ENCODE results near the gene CDC14B.

Gene CDC14B

DNA sequence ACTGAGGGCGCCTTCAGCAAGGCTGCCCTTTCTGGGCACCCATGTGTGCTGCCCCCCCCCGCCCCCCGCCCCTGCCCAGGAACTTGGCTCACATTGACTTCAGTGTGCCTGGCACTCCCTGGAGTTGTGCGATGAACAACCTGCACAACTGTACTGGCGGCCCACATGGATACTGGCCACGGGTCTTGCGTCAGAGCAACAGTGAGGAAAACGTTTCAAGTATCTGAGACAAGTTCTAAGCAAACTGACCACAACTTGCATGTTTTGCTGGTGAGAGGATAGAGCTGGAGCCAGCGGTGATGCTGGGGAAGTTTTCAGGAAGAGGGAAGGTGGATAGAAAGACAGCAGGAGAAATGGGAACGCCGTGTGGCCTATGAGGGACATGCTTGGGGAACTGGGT lies 124.3 kb downstream of the CDC14B start:
- no peak overlapping the region for H3K27ac ChIP-seq
- no peaks in the 10 kb centered on the region for H3K9me3 ChIP-seq (ENCODE audit: low read depth, low read length)
- no peak overlapping the region for H3K9ac ChIP-seq (ENCODE audit: insufficient read length)
- TF ChIP-seq EZH2 (IDR thresholded peaks at IDR 0.05) (no peak), POLR2AphosphoS5 (IDR thresholded peaks at IDR 0.05; ENCODE audit: borderline replicate concordance, low read depth, low read length) (no peak), FOXP2 (optimal IDR thresholded peaks at IDR 0.05; ENCODE audit: control extremely low read depth, extremely low read length, insufficient read depth) (no peak)
- DNase-seq (ENCODE audit: low read depth, low spot score) = no peak
- peaks cover 16% of the 10 kb centered on the region for H3K36me3 ChIP-seq (ENCODE audit: insufficient read depth, low read length)
- no peak overlapping the region for H3K4me3 ChIP-seq

DNA sequence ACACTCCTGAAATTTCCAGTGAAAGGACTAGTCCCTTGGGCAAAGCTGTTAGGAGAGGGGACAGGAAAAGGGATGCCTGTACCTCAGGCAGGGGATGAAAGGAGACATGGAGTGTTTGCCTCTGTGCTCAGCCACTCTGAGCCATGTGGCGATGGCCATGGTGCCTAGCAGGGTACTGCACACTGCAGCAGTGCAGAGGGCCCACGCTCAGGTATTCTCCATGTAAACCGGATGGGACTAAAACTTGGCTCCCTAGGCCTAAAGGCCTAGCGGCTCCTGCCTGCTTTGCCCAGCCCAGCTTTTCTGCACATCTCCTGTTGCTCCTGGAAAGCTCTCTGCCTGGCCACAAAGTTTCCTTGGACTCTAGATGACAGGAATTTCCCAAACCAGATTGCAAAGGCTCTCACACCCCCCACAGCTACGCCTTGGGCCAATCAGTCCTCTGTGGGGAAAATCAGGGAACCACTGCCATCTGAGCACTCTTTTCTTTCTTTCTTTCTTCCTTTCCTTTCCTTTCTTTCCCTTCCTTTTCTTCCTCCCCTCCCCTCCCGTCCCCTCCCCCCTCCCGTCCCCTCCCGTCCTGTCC lies 125.3 kb downstream of the CDC14B start:
- Histone ChIP-seq H3K9me3 (ENCODE audit: low read depth, low read length) (no peaks in the 10 kb centered on the region), H3K4me3 (no peak overlapping the region), H3K9ac (ENCODE audit: insufficient read length) (no peak overlapping the region), H3K36me3 (ENCODE audit: insufficient read depth, low read length) (peaks cover 26% of the 10 kb centered on the region), H3K27ac (no peak overlapping the region)
- no peak for TF ChIP-seq FOXP2 (optimal IDR thresholded peaks at IDR 0.05; ENCODE audit: control extremely low read depth, extremely low read length, insufficient read depth)
- no peak for TF ChIP-seq POLR2AphosphoS5 (IDR thresholded peaks at IDR 0.05; ENCODE audit: borderline replicate concordance, low read depth, low read length)
- TF ChIP-seq EZH2 (IDR thresholded peaks at IDR 0.05) = no peak
- no peak for DNase-seq (ENCODE audit: low read depth, low spot score)

DNA sequence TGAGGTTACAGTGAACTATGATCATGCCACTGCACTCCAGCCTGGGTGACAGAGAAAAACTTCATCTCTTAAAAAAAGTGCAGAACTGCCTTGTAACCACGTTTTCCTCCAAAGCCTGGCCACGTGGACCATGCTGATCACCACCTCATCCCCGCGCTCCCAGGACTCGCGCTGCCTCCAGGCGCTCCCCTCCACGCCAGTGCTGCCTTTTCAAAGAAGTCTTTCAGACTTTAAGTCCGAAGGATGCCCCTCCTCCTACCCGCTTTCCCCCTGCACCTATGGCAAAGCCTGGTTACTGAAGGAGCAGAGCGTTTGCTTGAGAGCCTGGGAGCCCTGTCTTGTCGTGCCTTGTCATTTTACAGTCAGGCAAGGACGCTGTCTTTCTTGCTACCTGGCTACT lies 125.9 kb downstream of the CDC14B start:
- H3K36me3 ChIP-seq (ENCODE audit: insufficient read depth, low read length) = peaks cover 30% of the 10 kb centered on the region
- no peak for DNase-seq (ENCODE audit: low read depth, low spot score)
- H3K9ac ChIP-seq (ENCODE audit: insufficient read length) = no peak overlapping the region
- no peaks in the 10 kb centered on the region for H3K9me3 ChIP-seq (ENCODE audit: low read depth, low read length)
- no peak overlapping the region for H3K27ac ChIP-seq
- H3K4me3 ChIP-seq = no peak overlapping the region
- TF ChIP-seq POLR2AphosphoS5 (IDR thresholded peaks at IDR 0.05; ENCODE audit: borderline replicate concordance, low read depth, low read length) = no peak
- TF ChIP-seq FOXP2 (optimal IDR thresholded peaks at IDR 0.05; ENCODE audit: control extremely low read depth, extremely low read length, insufficient read depth) = no peak
- TF ChIP-seq EZH2 (IDR thresholded peaks at IDR 0.05) = no peak

DNA sequence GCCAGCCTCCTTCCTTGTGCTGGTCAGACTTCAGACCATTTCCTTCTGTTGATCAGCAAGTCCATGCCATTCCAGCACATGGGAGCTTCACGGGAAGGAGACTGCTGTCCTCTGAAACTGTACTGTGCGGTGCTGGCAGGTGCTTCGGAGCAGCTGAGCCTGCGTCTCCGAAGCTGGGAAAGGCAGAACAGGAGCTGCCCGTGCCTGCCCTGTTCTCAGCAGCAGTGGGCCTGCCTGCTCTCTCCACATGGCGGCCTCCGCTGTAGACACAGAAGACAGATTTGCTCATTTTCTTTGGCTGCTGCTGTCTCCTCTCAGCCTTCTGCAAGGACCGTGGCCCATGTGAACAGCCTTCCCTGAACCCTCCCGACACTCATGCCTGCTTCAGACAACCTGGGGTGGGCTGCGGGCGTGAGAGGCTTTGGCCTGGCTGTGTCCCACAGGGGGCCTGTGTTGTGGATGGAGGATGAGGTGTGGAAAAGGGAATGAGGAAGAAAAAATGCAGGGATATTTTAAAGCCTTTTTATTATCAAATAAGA lies 126.6 kb downstream of the CDC14B start:
- no peak overlapping the region for H3K4me3 ChIP-seq
- no peak for DNase-seq (ENCODE audit: low read depth, low spot score)
- TF ChIP-seq FOXP2 (optimal IDR thresholded peaks at IDR 0.05; ENCODE audit: control extremely low read depth, extremely low read length, insufficient read depth) (no peak), EZH2 (IDR thresholded peaks at IDR 0.05) (no peak), POLR2AphosphoS5 (IDR thresholded peaks at IDR 0.05; ENCODE audit: borderline replicate concordance, low read depth, low read length) (no peak)
- no peak overlapping the region for H3K9ac ChIP-seq (ENCODE audit: insufficient read length)
- no peaks in the 10 kb centered on the region for H3K9me3 ChIP-seq (ENCODE audit: low read depth, low read length)
- peaks cover 37% of the 10 kb centered on the region for H3K36me3 ChIP-seq (ENCODE audit: insufficient read depth, low read length)
- H3K27ac ChIP-seq = no peak overlapping the region

DNA sequence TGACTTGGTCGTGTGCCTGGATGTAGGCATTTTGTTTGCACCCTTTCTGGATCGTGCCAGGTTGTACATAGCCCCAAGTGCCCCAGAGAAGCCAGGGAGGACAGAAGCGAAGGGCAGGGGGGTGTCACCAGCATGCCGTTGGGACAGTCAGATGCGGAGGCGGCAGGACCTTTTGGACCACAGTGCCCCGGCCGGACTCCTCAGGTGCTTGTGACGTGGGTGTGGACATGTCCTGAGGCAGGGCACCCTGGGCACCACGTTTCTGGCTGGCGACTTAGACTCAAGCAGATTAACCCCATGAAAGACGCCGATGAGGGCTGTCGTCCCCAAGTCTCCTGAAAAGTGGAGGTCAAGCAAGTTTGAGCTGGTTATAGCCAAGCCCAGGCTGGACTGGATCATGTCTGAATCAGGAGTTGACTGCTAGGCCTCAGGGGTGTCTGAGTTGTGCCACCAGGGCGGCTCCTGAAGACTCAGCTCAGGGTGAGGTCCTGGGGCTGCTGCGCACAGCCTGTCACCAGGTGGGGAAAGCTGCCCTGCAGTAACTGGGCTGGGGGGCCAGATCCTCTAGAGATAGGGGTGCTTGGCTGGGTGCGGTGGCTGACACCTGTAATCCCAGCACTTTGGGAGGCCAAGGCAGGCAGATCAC lies 127.6 kb downstream of the CDC14B start:
- H3K36me3 ChIP-seq (ENCODE audit: insufficient read depth, low read length) = peaks cover 45% of the 10 kb centered on the region
- no peak for DNase-seq (ENCODE audit: low read depth, low spot score)

DNA sequence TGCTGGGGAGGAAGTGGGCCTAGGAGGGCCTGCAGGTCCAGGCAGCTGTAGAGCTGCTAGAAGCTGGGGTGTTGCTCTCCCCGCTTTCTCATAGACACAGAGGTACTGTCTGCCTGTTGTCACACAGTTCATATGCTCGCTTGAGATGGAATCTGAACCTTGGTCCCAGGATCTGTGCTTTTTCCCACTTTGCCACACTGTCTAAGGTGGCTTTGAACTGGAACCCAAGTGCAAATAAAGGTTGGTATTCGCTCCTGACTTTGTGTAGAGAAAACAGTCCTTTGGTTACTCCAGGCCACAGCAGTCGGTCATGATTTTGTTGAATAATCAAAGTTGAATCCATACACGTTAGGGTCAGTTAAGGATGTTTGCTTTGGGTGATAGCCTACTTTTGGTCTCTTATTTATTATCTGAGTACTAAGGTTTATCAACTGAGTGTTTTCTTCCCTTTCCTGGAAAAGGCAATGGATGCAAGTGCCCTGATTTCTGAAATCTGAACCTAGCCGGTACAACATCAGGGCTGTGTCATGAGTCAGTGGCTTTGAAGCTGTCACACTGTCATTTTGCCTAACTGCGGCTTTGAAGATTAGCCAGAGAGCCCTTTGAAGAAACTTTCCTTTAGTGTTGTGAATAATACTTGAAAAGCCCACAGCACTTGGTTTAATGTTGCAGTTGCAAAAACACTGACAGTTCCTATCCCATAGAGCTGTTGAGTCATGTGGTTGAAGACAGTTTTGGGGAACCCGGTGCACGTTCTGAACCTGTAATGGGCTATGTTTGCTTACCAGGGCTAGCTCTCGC lies 128.4 kb downstream of the CDC14B start:
- H3K9ac ChIP-seq (ENCODE audit: insufficient read length) = no peak overlapping the region
- H3K9me3 ChIP-seq (ENCODE audit: low read depth, low read length) = no peaks in the 10 kb centered on the region
- H3K4me3 ChIP-seq = no peak overlapping the region
- no peak for TF ChIP-seq POLR2AphosphoS5 (IDR thresholded peaks at IDR 0.05; ENCODE audit: borderline replicate concordance, low read depth, low read length)
- no peak for TF ChIP-seq EZH2 (IDR thresholded peaks at IDR 0.05)
- no peak for TF ChIP-seq FOXP2 (optimal IDR thresholded peaks at IDR 0.05; ENCODE audit: control extremely low read depth, extremely low read length, insufficient read depth)
- peaks cover 52% of the 10 kb centered on the region for H3K36me3 ChIP-seq (ENCODE audit: insufficient read depth, low read length)
- DNase-seq (ENCODE audit: low read depth, low spot score) = no peak
- no peak overlapping the region for H3K27ac ChIP-seq

More for the DNA sequence above, 127.6 kb downstream of the CDC14B start:
- Histone ChIP-seq H3K4me3 (no peak overlapping the region), H3K9ac (ENCODE audit: insufficient read length) (no peak overlapping the region), H3K9me3 (ENCODE audit: low read depth, low read length) (no peaks in the 10 kb centered on the region), H3K27ac (no peak overlapping the region)
- no peak for TF ChIP-seq EZH2 (IDR thresholded peaks at IDR 0.05)
- no peak for TF ChIP-seq POLR2AphosphoS5 (IDR thresholded peaks at IDR 0.05; ENCODE audit: borderline replicate concordance, low read depth, low read length)
- no peak for TF ChIP-seq FOXP2 (optimal IDR thresholded peaks at IDR 0.05; ENCODE audit: control extremely low read depth, extremely low read length, insufficient read depth)

DNA sequence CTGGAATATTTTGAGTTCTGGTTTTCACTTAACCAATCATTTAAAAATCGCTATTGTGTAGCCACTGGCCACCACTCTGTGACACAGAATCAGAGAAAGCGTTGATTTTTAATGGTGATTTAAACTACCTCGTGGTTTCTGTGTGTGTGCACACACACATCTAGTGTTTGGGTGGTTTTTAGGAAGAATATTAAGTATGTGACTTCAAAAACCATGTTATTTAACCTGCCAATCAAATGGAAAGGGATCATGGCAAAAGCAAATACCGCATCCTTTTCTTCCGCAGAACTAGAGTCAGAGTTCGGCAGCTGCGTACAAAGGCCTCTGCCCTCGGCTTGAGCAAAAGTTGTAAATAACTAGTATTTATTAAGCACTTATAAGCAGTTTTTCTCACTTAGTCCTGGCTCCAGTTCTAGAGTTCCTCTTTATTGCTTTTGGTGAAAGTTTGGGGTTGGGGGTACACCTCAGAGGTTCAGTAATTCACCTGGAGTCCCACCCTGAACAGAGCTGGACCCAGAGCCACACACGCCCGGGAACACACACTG lies 129.0 kb downstream of the CDC14B start:
- Histone ChIP-seq H3K4me3 (no peak overlapping the region), H3K36me3 (ENCODE audit: insufficient read depth, low read length) (peaks cover 54% of the 10 kb centered on the region), H3K9me3 (ENCODE audit: low read depth, low read length) (no peaks in the 10 kb centered on the region), H3K9ac (ENCODE audit: insufficient read length) (no peak overlapping the region), H3K27ac (no peak overlapping the region)
- DNase-seq (ENCODE audit: low read depth, low spot score) = no peak
- no peak for TF ChIP-seq FOXP2 (optimal IDR thresholded peaks at IDR 0.05; ENCODE audit: control extremely low read depth, extremely low read length, insufficient read depth)
- no peak for TF ChIP-seq POLR2AphosphoS5 (IDR thresholded peaks at IDR 0.05; ENCODE audit: borderline replicate concordance, low read depth, low read length)
- TF ChIP-seq EZH2 (IDR thresholded peaks at IDR 0.05) = no peak

DNA sequence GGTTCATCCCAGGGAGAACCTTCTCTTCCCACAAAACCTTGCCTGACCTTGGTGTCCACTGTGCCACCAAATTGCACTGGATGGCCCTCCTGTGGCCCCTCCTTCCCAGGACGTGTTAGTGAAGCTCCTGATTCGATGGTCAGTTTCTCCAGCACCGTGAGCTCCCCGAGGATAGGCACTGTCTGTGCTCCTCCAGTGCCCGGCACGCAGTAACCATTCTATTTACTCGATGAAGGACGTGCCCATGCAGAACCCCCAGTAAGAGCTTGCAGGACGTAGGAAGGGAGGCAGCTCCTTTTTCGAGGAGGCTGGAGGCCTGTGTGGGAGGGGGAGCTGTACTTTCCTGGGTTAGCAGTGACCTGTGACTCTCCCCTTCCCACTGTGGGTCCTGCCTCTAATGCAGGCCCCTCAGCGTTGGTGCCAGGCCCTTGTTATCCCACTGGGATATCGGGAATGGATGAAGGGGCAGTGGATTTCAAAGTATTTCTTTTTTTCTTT lies 130.1 kb downstream of the CDC14B start:
- no peak overlapping the region for H3K9ac ChIP-seq (ENCODE audit: insufficient read length)
- no peak overlapping the region for H3K27ac ChIP-seq
- no peaks in the 10 kb centered on the region for H3K9me3 ChIP-seq (ENCODE audit: low read depth, low read length)
- H3K4me3 ChIP-seq = no peak overlapping the region
- DNase-seq (ENCODE audit: low read depth, low spot score) = no peak
- TF ChIP-seq FOXP2 (optimal IDR thresholded peaks at IDR 0.05; ENCODE audit: control extremely low read depth, extremely low read length, insufficient read depth) = no peak
- TF ChIP-seq EZH2 (IDR thresholded peaks at IDR 0.05) = no peak
- TF ChIP-seq POLR2AphosphoS5 (IDR thresholded peaks at IDR 0.05; ENCODE audit: borderline replicate concordance, low read depth, low read length) = no peak
- peaks cover 57% of the 10 kb centered on the region for H3K36me3 ChIP-seq (ENCODE audit: insufficient read depth, low read length)

Data from SK-N-MC (cell line).